ENCODE results near the gene APOC3. TPM values are rescaled to one million over a fixed set of nuclear protein-coding genes. Genes with fewer than 3 reads are reported as not detected.

The APOC3 gene
- total and polyA plus RNA-seq, 10 of the 15 experiments (the other 5 are each of a cell fraction or from before 2014, with no cell fraction given): 1.9 TPM; not detected in 9

GRCh38 chr11:116875194-116875593, 45.5 kb downstream of the APOC3 start:
- FAIRE-seq: no peak
- H3K36me3 ChIP-seq (ENCODE audit: control insufficient read depth in 2 of 2, insufficient read depth in 2 of 2, low read length in 1 of 2): peaks cover 11 to 13% of the 10 kb centered on the region in 2 experiments
- SMC1A ChIA-PET (ENCODE audit: uncharacterized antibody, unreplicated experiment): interaction anchor here (11.3 kb wide), 1 partner anchor 224 kb away, joined by 166 read pairs; the partner anchor contains the start of gene SIK3

GRCh38 chr11:116876656-116877055, 46.9 kb downstream of the APOC3 start:
- over 99% methylated on average over 8 of the region's 8 CpGs for WGBS (ENCODE audit: insufficient coverage, insufficient replicate concordance, low lambda C conversion rate, missing lambda C conversion rate)
- BruUV-seq (replicated peaks): no TSS peak
- FAIRE-seq (no peak), DNase-seq (ENCODE audit: low read depth, low spot score) (no peak), ATAC-seq (no peak)
- no peak overlapping the region for H2AFZ ChIP-seq (ENCODE audit: control insufficient read depth, low read depth, low read length)
- TF ChIP-seq SMC3 (IDR thresholded peaks at IDR 0.05; ENCODE audit: borderline replicate concordance, low read length) (no peak), DPF2 (IDR thresholded peaks at IDR 0.05) (no peak), SMARCA5 (IDR thresholded peaks at IDR 0.05) (no peak), ZNF274 (IDR thresholded peaks at IDR 0.05; ENCODE audit: insufficient read depth, insufficient read length) (no peak), RAD21 (IDR thresholded peaks at IDR 0.05; ENCODE audit: insufficient read depth, low read depth, low read length) (no peak), PAX8 (IDR thresholded peaks at IDR 0.05) (no peak), CREB1 (IDR thresholded peaks at IDR 0.05; ENCODE audit: low read depth) (no peak), YY1 (IDR thresholded peaks at IDR 0.05; ENCODE audit: low read depth, low read length) (no peak), CTCF (IDR thresholded peaks at IDR 0.05 in 2 of 3, conservative IDR thresholded peaks at IDR 0.05 in 1 of 3; ENCODE audit: control insufficient read depth in 2 of 3, extremely low read depth in 1 of 3, insufficient read depth in 1 of 3, low read depth in 3 of 3, low read length in 3 of 3) (no peak), BRCA1 (IDR thresholded peaks at IDR 0.05; ENCODE audit: low read depth, low read length) (no peak), RUNX3 (IDR thresholded peaks at IDR 0.05; ENCODE audit: low read length) (no peak), EZH2 (IDR thresholded peaks at IDR 0.05; ENCODE audit: borderline replicate concordance, control insufficient read depth, low read depth, low read length) (no peak), CHD1 (IDR thresholded peaks at IDR 0.05; ENCODE audit: low read depth, low read length) (no peak), SIN3A (IDR thresholded peaks at IDR 0.05; ENCODE audit: low read depth, low read length) (no peak), STAT1 (conservative IDR thresholded peaks at IDR 0.05) (no peak), BCL11A (IDR thresholded peaks at IDR 0.05; ENCODE audit: low read depth, low read length) (no peak)
- ChIA-PET POLR2A (no interaction called here), SMC1A (ENCODE audit: uncharacterized antibody, unreplicated experiment) (interaction anchor here (0.9 to 11.3 kb wide), 3 partner anchors 21 to 223 kb away, joined by 3 to 166 read pairs (median 3); partner anchors contain the start of gene SIK3), RAD21 (ENCODE audit: unreplicated experiment) (no interaction called here), CTCF (interaction anchor here (0.7 to 1.2 kb wide), 3 partner anchors 230 to 349 kb away, joined by 3 to 4 read pairs (median 3); no protein-coding TSS in a partner anchor)
- H3K4me3 ChIP-seq: no peak overlapping the region
- no peaks in the 10 kb centered on the region for H3K4me1 ChIP-seq (ENCODE audit: control insufficient read depth, insufficient read depth, low read length)
- H3K9ac ChIP-seq (ENCODE audit: control insufficient read depth, insufficient read depth, low read length): no peak overlapping the region
- H3K9me3 ChIP-seq (replicated peaks; ENCODE audit: control insufficient read depth, insufficient read depth, low read length): no peaks in the 10 kb centered on the region
- no peaks in the 10 kb centered on the region for H3K27me3 ChIP-seq (replicated peaks in 1 of 2; ENCODE audit: control insufficient read depth in 2 of 2, insufficient read depth in 2 of 2, low read length in 1 of 2)
- H3K36me3 ChIP-seq (ENCODE audit: control insufficient read depth in 2 of 2, insufficient read depth in 2 of 2, low read length in 1 of 2): peaks cover 11% of the 10 kb centered on the region in 2 experiments
- H3K4me2 ChIP-seq (ENCODE audit: control insufficient read depth, insufficient read depth): no peak overlapping the region
- in situ Hi-C loops (cut with MboI) (loop anchor here (5.0 kb wide), 2 partner anchors 226 to 351 kb away; no protein-coding TSS in a partner anchor), intact Hi-C loops (cut with micrococcal nuclease; ENCODE audit: unreplicated experiment) (no loop called here)
- H4K20me1 ChIP-seq (ENCODE audit: control insufficient read depth, insufficient read depth): no peaks in the 10 kb centered on the region
- no peak overlapping the region for H3K27ac ChIP-seq (ENCODE audit: control insufficient read depth, insufficient read depth)
- H3K79me2 ChIP-seq (ENCODE audit: control insufficient read depth, insufficient read depth, low read length): no peaks in the 10 kb centered on the region

More at GRCh38 chr11:116875194-116875593, 45.5 kb downstream of the APOC3 start:
- H3K9me3 ChIP-seq (replicated peaks; ENCODE audit: control insufficient read depth, insufficient read depth, low read length): no peaks in the 10 kb centered on the region
- no peak overlapping the region for H3K9ac ChIP-seq (ENCODE audit: control insufficient read depth, insufficient read depth, low read length)
- RAD21 ChIA-PET (ENCODE audit: unreplicated experiment): no interaction called here
- no peak for DNase-seq (ENCODE audit: low read depth, low spot score)
- H3K4me3 ChIP-seq: no peak overlapping the region
- no peaks in the 10 kb centered on the region for H3K4me1 ChIP-seq (ENCODE audit: control insufficient read depth, insufficient read depth, low read length)
- BruUV-seq (replicated peaks): no TSS peak
- H3K27me3 ChIP-seq (replicated peaks in 1 of 2; ENCODE audit: control insufficient read depth in 2 of 2, insufficient read depth in 2 of 2, low read length in 1 of 2): no peaks in the 10 kb centered on the region
- no peak overlapping the region for H3K27ac ChIP-seq (ENCODE audit: control insufficient read depth, insufficient read depth)
- CTCF ChIA-PET: interaction anchor here (1.4 kb wide), 1 partner anchor 40 kb away, joined by 4 read pairs; no protein-coding TSS in a partner anchor
- WGBS (ENCODE audit: insufficient coverage, insufficient replicate concordance, low lambda C conversion rate, missing lambda C conversion rate): 91% methylated on average over 7 of the region's 7 CpGs
- TF ChIP-seq STAT3 (IDR thresholded peaks at IDR 0.05; ENCODE audit: low read depth, low read length): no peak
- POLR2A ChIA-PET: no interaction called here
- no peak for ATAC-seq
- no peak overlapping the region for H3K4me2 ChIP-seq (ENCODE audit: control insufficient read depth, insufficient read depth)
- H4K20me1 ChIP-seq (ENCODE audit: control insufficient read depth, insufficient read depth): no peaks in the 10 kb centered on the region
- in situ Hi-C loops (cut with MboI): loop anchor here (5.0 kb wide), 2 partner anchors 227 to 352 kb away; no protein-coding TSS in a partner anchor
- H2AFZ ChIP-seq (ENCODE audit: control insufficient read depth, low read depth, low read length): no peak overlapping the region
- H3K79me2 ChIP-seq (ENCODE audit: control insufficient read depth, insufficient read depth, low read length): no peaks in the 10 kb centered on the region
- intact Hi-C loops (cut with micrococcal nuclease; ENCODE audit: unreplicated experiment): no loop called here
